Testis (tissue), 3 donors: ENCODE results near the gene HERC4. TPM values are rescaled to one million over a fixed set of nuclear protein-coding genes. Genes with fewer than 3 reads are reported as not detected.

Experiments
- DNase-seq: peaks from one replicate; pipeline ENCODE4 v3.0.0-alpha.2; 2019
- H3K27ac ChIP-seq, 2 donors: fragments of 200-600 bp; sonication (generic); one replicate each; pipeline ENCODE4 v1.5.1; 2019
- H3K27me3 ChIP-seq: fragments of 200-600 bp; sonication (generic); one replicate; pipeline ENCODE4 v1.5.1; 2019
- H3K36me3 ChIP-seq: fragments of 200-600 bp; sonication (generic); one replicate; pipeline ENCODE4 v1.5.1; 2017; ENCODE audit warnings: low read depth; ENCODE audit errors: missing control alignments
- H3K4me1 ChIP-seq: fragments of 200-600 bp; sonication (generic); one replicate; pipeline ENCODE4 v1.5.1; 2019
- H3K4me3 ChIP-seq, 2 donors: fragments of 200-600 bp; sonication (generic); one replicate each; pipeline ENCODE4 v1.5.1; 2017 to 2019
- H3K9me3 ChIP-seq: fragments of 200-600 bp; sonication (generic); one replicate; pipeline ENCODE4 v1.5.1; 2017
- POLR2A ChIP-seq: fragments of 450-650 bp; IDR thresholded peaks from one replicate; pipeline ENCODE4 v1.6.1; 2017; ENCODE audit warnings: antibody characterized with exemption, mild to moderate bottlenecking, moderate library complexity
- WGBS, 2 donors: methylation state at CpG; one replicate each; pipeline ENCODE4 v1.1.5; 2018; 5-methylcytosine and 5-hydroxymethylcytosine counted together
- intact Hi-C: fragments of 100-400 bp; cut with DNase I; formaldehyde crosslinking; loops from one replicate; pipeline ENCODE4 v1.15.1; 2023; ENCODE audit warnings: low total_unique reads
- polyA plus RNA-seq: library from polyadenylated mRNA; stranded (reverse); fragments of 350-450 nt; fragmentation: Illumina TruSeq; extraction: RNeasy Lipid Tissue Mini Kit (QIAGEN cat#74804); gene quantifications from one replicate; pipeline ENCODE4 v1.2.3, GENCODE V29; 2014; ENCODE audit warnings: low read depth, low replicate concordance; ENCODE audit not compliant: insufficient read depth
- total RNA-seq, 2 donors: library from RNA; depleted of rRNA; stranded (reverse); fragments of >200 nt; gene quantifications; one replicate each; pipeline ENCODE4 v1.2.3, GENCODE V29; 2016
- TF ChIP-seq, protein P1 (sequence below), 3 experiments: fragments of 450-650 bp in 2 of 3; fragments of 200-600 bp in 1 of 3; sonication (generic) in 1 of 3; IDR thresholded peaks; one replicate each; pipeline ENCODE4 v1.5.1; 2016 to 2019; ENCODE audit warnings: antibody characterized with exemption in 3 of 3, mild to moderate bottlenecking in 2 of 3, moderate library complexity in 1 of 3

The HERC4 gene
- total and polyA plus RNA-seq, 3 donors from 2014 or later, result 30.5 to 79.1 (median 67.3) TPM

DNA sequence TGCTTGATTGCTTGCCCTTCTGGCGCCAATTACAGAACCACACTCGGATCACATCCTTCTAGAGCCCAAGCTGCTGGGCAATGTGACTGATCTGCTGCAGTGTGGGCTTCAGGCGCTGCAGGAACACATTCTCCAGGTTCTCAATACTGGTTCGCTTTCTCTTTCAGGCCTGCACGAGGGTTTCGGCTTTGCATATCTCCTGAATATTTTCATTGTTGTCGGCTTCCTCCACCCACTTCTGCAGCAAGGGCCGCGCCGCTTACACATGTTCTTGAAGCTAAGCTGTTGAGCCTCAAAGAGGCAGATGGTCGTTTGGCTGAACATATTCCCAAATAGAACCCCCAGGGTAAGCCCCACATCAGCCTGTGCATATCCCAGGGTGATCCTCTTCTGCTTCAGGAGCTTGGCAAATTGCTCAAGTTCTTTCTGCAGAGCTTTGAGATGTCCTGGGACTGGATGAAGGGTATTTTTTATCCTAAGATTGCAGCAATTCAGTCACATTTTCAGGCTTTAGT lies 64.6 kb downstream of the HERC4 start:
- TF ChIP-seq, protein P1, sequence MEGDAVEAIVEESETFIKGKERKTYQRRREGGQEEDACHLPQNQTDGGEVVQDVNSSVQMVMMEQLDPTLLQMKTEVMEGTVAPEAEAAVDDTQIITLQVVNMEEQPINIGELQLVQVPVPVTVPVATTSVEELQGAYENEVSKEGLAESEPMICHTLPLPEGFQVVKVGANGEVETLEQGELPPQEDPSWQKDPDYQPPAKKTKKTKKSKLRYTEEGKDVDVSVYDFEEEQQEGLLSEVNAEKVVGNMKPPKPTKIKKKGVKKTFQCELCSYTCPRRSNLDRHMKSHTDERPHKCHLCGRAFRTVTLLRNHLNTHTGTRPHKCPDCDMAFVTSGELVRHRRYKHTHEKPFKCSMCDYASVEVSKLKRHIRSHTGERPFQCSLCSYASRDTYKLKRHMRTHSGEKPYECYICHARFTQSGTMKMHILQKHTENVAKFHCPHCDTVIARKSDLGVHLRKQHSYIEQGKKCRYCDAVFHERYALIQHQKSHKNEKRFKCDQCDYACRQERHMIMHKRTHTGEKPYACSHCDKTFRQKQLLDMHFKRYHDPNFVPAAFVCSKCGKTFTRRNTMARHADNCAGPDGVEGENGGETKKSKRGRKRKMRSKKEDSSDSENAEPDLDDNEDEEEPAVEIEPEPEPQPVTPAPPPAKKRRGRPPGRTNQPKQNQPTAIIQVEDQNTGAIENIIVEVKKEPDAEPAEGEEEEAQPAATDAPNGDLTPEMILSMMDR (IDR thresholded peaks at IDR 0.05), result no peak
- no peak for TF ChIP-seq POLR2A
- Histone ChIP-seq H3K27ac (no peak overlapping the region), H3K27me3 (no peaks in the 10 kb centered on the region), H3K4me1 (no peaks in the 10 kb centered on the region), H3K36me3 (no peaks in the 10 kb centered on the region), H3K9me3 (no peaks in the 10 kb centered on the region), H3K4me3 (no peak overlapping the region)
- intact Hi-C loops, result no loop called here
- DNase-seq, result no peak
- WGBS, 2 donors, result 90 to 96% methylated on average over 11 of the region's 11 CpGs

DNA sequence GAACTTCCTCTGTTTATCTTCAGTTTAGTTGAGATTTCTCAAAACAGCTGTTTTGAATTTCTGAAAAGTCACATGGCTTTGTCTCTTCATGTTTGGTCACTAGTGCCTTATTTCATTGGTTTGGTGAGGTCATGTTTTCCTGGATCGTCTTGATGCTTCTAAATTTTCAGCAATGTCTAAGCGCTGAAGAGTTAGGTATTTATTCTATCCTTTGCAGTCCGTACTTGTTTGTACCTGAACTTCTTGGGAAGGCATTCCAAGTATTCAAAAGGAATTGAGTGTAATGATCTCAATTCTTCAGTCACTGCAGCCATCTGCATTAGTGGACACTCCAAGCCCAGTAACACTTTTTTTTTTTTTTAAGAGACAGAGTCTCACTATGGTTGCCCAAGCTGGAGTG lies 67.7 kb downstream of the HERC4 start:
- Histone ChIP-seq H3K36me3 (no peaks in the 10 kb centered on the region), H3K4me1 (no peaks in the 10 kb centered on the region), H3K4me3 (no peak overlapping the region), H3K9me3 (no peaks in the 10 kb centered on the region), H3K27ac (no peak overlapping the region), H3K27me3 (no peaks in the 10 kb centered on the region)
- TF ChIP-seq POLR2A, result no peak
- TF ChIP-seq, protein P1 (IDR thresholded peaks at IDR 0.05), result no peak
- DNase-seq, result no peak
- 92 to 94% methylated on average over 3 of the region's 3 CpGs for WGBS, 2 donors
- intact Hi-C loops, result no loop called here

DNA sequence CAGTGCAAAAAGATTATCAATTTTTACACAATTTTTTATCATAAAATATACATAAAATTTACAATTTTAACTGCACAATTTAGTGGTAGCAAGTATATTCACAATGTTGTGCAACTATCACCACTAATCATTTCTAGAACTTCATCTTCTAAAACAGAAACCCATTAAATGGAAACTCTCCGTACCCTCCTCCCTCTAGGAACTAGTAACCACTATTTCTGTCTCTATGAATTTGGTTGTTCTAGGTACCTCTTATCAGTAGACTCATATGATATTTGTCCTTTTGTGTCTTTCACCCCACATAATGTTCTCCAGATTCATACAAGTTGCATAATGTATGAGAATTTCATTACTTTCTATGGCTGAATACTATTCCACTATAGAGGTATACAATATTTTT lies 73.5 kb downstream of the HERC4 start:
- Histone ChIP-seq H3K27ac (no peak overlapping the region), H3K36me3 (no peaks in the 10 kb centered on the region), H3K27me3 (no peaks in the 10 kb centered on the region), H3K4me1 (no peaks in the 10 kb centered on the region), H3K4me3 (no peak overlapping the region), H3K9me3 (no peaks in the 10 kb centered on the region)
- WGBS, 2 donors, result 89 to 92% methylated on average over 1 of the region's 1 CpG
- intact Hi-C loops, result no loop called here
- no peak for DNase-seq
- no peak for TF ChIP-seq POLR2A
- TF ChIP-seq, protein P1 (IDR thresholded peaks at IDR 0.05), result no peak

DNA sequence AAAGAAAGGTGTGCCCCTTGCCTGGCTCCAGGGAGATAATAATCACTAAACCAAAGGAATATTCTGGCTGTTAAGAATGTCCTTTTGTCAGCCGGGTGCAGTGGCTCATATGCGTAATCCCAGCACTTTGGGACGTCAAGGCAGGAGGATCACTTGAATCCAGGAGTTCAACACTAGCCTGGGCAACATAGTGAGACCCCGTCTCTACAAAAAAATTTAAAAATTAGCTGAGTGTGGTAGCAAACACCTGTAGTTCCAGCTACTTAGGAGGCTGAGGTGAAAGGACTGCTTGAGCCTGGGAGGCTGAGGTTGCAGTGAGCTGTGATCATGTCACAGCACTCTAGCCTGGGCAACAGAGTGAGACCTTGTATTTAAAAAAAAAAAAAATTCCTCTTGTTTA lies 74.1 kb downstream of the HERC4 start:
- no peak overlapping the region for H3K4me3 ChIP-seq
- no peak for DNase-seq
- WGBS, 2 donors, result 95 to 98% methylated on average over 4 of the region's 4 CpGs
- intact Hi-C loops, result no loop called here
- TF ChIP-seq, protein P1 (IDR thresholded peaks at IDR 0.05), result no peak
- TF ChIP-seq POLR2A, result no peak
- H3K36me3 ChIP-seq, result no peaks in the 10 kb centered on the region
- no peaks in the 10 kb centered on the region for H3K4me1 ChIP-seq
- no peaks in the 10 kb centered on the region for H3K27me3 ChIP-seq
- H3K27ac ChIP-seq, result no peak overlapping the region
- no peaks in the 10 kb centered on the region for H3K9me3 ChIP-seq

DNA sequence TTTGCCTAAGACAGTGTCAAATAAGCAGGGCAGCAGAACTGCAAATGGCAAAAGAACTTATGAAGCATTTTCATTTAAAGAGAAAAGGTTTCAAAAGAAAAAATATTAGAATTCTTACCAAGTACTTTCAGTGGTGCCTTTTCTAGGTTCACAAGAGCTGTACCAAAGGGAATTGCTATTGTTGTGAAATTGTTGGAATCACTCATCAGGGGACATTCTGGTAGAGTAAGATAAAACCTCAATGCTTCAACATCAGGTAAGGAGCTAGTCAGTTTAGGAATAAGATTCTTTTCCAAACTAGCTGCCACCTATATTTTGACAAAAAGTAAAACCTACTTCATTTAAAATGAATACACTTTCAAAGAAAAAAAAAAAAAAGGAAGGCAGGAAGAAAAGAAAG lies 85.0 kb downstream of the HERC4 start:
- Histone ChIP-seq H3K27ac (no peak overlapping the region), H3K27me3 (no peaks in the 10 kb centered on the region), H3K9me3 (no peaks in the 10 kb centered on the region), H3K36me3 (no peaks in the 10 kb centered on the region), H3K4me1 (no peaks in the 10 kb centered on the region), H3K4me3 (no peak overlapping the region)
- TF ChIP-seq POLR2A, result no peak
- TF ChIP-seq, protein P1 (IDR thresholded peaks at IDR 0.05), result no peak
- intact Hi-C loops, result no loop called here
- DNase-seq, result no peak
